ENCODE measurements around the gene RFPL2.

DNA sequence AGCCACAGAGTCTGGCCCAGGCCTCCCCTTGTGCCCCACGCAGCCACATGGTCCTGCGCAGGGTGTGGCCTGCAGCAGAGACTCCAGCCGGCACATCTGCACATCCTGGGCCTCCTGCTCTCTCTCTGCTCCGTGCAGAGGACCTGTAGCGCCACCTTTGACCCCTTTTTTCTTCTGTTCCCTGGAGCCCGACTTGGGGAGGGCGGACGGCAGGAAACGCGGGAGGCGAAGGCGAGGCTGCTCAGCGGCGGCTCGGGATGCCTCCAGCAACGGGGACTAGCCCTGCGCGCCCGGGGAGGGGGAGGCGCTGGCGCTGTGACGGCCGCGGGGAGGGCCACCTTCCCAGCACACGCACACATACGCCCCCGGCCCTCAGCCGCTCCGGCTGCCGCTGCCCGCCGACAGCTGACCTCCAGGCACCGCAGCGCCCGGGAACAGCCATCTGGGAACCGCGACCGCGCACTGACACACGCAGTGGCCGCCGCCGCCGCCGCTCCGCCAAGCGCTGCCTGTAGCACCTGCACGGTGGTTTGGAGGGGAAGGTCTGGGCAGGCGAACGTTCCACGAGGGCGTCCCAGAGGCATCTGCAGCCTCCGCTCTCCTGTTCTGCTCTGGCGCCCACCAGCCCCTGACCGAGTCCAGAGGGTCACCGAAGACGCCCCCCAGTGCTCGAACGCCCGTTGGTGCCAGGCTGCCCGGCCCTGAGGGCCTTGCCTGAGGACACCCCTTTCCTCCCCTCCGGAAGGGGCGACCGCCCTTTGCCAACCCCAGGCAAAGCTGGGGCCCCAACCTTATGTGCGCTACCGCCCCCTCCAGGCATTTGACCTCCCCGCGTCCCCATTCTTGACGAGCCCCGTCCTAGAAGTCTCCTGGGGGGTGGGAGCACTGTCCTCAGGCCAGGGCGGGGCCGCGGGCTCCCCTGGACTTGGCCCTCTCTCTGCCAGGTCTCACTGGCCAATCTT, 28.9 kb downstream of the RFPL2 start:
- TF ChIP-seq LEF1 (IDR thresholded peaks at IDR 0.05; ENCODE audit: borderline replicate concordance) (no peak), SUZ12 (IDR thresholded peaks at IDR 0.05) (no peak), ZNF384 (IDR thresholded peaks at IDR 0.05) (no peak), CTBP1 (IDR thresholded peaks at IDR 0.05; ENCODE audit: borderline replicate concordance) (no peak), FOXA1 (IDR thresholded peaks at IDR 0.05) (no peak), TARDBP (IDR thresholded peaks at IDR 0.05) (no peak), BHLHE40 (IDR thresholded peaks at IDR 0.05; ENCODE audit: borderline replicate concordance) (no peak), ELF4 (IDR thresholded peaks at IDR 0.05) (no peak), SP1 (IDR thresholded peaks at IDR 0.05) (no peak)
